Upper lobe of left lung (tissue), 4 donors: ENCODE data around the gene PWWP2B.

Experiments
- CTCF ChIP-seq, 6 experiments: fragments of 450-650 bp in 4 of 6; fragments of 200-600 bp in 2 of 6; sonication (generic) in 2 of 6; IDR thresholded peaks; one replicate each; pipeline ENCODE4 v1.5.1; 2016 to 2019; ENCODE audit warnings: antibody characterized with exemption in 6 of 6
- POLR2A ChIP-seq, 4 donors: fragments of 450-650 bp; IDR thresholded peaks; one replicate each; pipeline ENCODE4 v1.5.1; 2016 to 2017; ENCODE audit warnings: antibody characterized with exemption in 4 of 4, mild to moderate bottlenecking in 2 of 4
- POLR2AphosphoS5 ChIP-seq, 2 donors: sonication (generic); formaldehyde crosslinking; IDR thresholded peaks; one replicate each; pipeline ENCODE4 v1.5.1; 2017; ENCODE audit warnings: antibody characterized with exemption in 2 of 2

DNA sequence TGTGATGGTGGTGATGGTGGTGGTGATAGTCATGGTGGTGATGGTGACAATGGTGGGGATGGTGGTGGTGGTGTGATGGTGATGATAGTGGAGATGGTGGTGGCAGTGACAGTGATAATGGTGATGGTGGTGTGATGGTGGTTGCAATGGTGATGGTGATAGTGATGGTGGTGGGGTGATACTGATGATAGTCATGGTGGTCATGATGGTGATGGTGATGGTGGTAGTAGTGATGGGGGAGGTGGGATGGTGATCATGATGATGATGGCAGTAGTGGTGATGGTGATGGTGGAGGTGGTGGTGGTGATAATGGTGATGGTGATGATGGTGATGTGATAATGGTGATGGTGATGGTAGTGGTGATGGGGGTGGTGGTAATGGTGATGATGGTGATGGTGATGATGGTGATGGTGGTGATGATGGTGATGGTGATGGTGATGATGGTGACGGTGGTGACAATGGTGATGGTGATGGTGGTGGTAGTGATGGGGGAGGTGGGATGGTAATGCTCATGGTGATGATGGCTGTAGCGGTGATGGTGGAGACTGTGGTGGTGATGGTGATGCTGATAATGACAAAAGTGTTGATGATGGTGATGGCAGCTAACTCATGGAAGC, 4.7 kb upstream of the PWWP2B start:
- TF ChIP-seq POLR2AphosphoS5 (IDR thresholded peaks at IDR 0.05) (no peak), CTCF (IDR thresholded peaks at IDR 0.05) (no peak), POLR2A (IDR thresholded peaks at IDR 0.05) (no peak)
